HepG2 (cell line): Measurements from ENCODE around the gene RAMP1. TPM values are rescaled to one million over a fixed set of nuclear protein-coding genes. Genes with fewer than 3 reads are reported as not detected.

ENCODE experiments used
- ATAC-seq: fragments of 200-7000 bp; cut with Tn5 transposase; 3 replicates; pipeline ENCODE4 v1.9.1; 2020; ENCODE audit warnings: mild to moderate bottlenecking, moderate library complexity
- BruUV-seq: library from RNA; stranded (reverse); fragments of 400-500 nt; replicated peaks from 2 replicates; lab custom pipeline; 2021; lab: Mats Ljungman, UMichigan
- CTCF ChIA-PET: fragments of 300-600 bp; formaldehyde crosslinking; extraction: SDS; loops from one replicate; lab custom pipeline; 2021; ENCODE audit warnings: low total read pairs, inconsistent platforms, low intra/inter-chr PET ratio; lab: Yijun Ruan, JAX
- POLR2A ChIA-PET: fragments of 350-600 bp; sonication (Branson Sonifier 250); formaldehyde crosslinking; loops from one replicate; lab custom pipeline; 2020; ENCODE audit warnings: antibody characterized with exemption, inconsistent platforms; lab: Yijun Ruan, JAX
- DNase-seq: peaks from one replicate; pipeline ENCODE4 v3.0.0-alpha.2; 2015; ENCODE audit warnings: low spot score
- FAIRE-seq: peaks from 3 replicates; lab custom pipeline; 2011; peaks lifted over from hg19 to GRCh38; lab: Jason Lieb, UNC
- H2AFZ ChIP-seq: one replicate; pipeline ENCODE4 v1.6.1; 2011; ENCODE audit warnings: low read length, inconsistent platforms
- H3K27ac ChIP-seq: fragments of 300-600 bp; 3 replicates; pipeline ENCODE4 v1.8.0; 2011; ENCODE audit warnings: mixed run types, mild to moderate bottlenecking, mixed read lengths, low read length, inconsistent platforms; ENCODE audit not compliant: insufficient read depth; ENCODE audit errors: extremely low read length
- H3K27me3 ChIP-seq, 2 experiments: fragments of 200-600 bp in 1 of 2; 2 replicates in 1 of 2; 3 replicates in 1 of 2; pipeline versions ENCODE4 v1.6.0 to v1.8.0; 2011; ENCODE audit warnings: low read length in 2 of 2, mild to moderate bottlenecking in 2 of 2, moderate library complexity in 2 of 2, inconsistent platforms in 1 of 2; ENCODE audit not compliant: insufficient read depth in 2 of 2, control insufficient read depth in 1 of 2
- H3K36me3 ChIP-seq, 2 experiments: fragments of 200-600 bp in 1 of 2; replicated peaks in 1 of 2; 2 replicates in 1 of 2; 3 replicates in 1 of 2; pipeline versions ENCODE4 v1.5.1 to v1.8.0; 2011; ENCODE audit warnings: low read length in 2 of 2, inconsistent platforms in 1 of 2; ENCODE audit not compliant: insufficient read depth in 2 of 2, control insufficient read depth in 1 of 2
- H3K4me1 ChIP-seq: 2 replicates; pipeline ENCODE4 v1.5.1; 2012; ENCODE audit warnings: low read length, inconsistent platforms; ENCODE audit not compliant: insufficient read depth
- H3K4me2 ChIP-seq: 2 replicates; pipeline ENCODE4 v1.6.0; 2011; ENCODE audit warnings: low read depth, low read length, inconsistent platforms
- H3K4me3 ChIP-seq, 3 experiments: fragments of 200-600 bp in 1 of 3; sonication (generic), shearing (Covaris generic) in 1 of 3; replicated peaks in 1 of 3; 2 replicates each; pipeline ENCODE4 v1.5.1; 2011 to 2016; ENCODE audit warnings: low read length in 3 of 3, inconsistent platforms in 2 of 3, low read depth in 2 of 3, mild to moderate bottlenecking in 2 of 3, control low read depth in 1 of 3, mixed read lengths in 1 of 3; ENCODE audit not compliant: insufficient read depth in 1 of 3
- H3K79me2 ChIP-seq: one replicate; pipeline ENCODE4 v1.6.1; 2011; ENCODE audit warnings: low read length, inconsistent platforms; ENCODE audit not compliant: insufficient read depth
- H3K9ac ChIP-seq: 2 replicates; pipeline ENCODE4 v1.6.0; 2011; ENCODE audit warnings: mild to moderate bottlenecking, low read depth, low read length, inconsistent platforms; ENCODE audit not compliant: insufficient read depth
- H3K9me3 ChIP-seq: 2 replicates; pipeline ENCODE4 v1.5.1; 2012; ENCODE audit warnings: mild to moderate bottlenecking, low read length
- H4K20me1 ChIP-seq: 2 replicates; pipeline ENCODE4 v1.6.0; 2011; ENCODE audit warnings: inconsistent platforms, mild to moderate bottlenecking, low read length, moderate library complexity; ENCODE audit not compliant: insufficient read depth
- CREBL2 ChIP-seq: sonication (generic); formaldehyde crosslinking; IDR thresholded peaks from 2 replicates; pipeline ENCODE4 v1.8.1; 2023; ENCODE audit warnings: missing genetic modification reagents, mild to moderate bottlenecking, borderline replicate concordance
- MLLT10 ChIP-seq: sonication (generic); formaldehyde crosslinking; IDR thresholded peaks from 2 replicates; pipeline ENCODE4 v1.4.0; 2020; ENCODE audit warnings: missing genetic modification reagents
- NFATC3 ChIP-seq: sonication (generic); formaldehyde crosslinking; IDR thresholded peaks from 2 replicates; pipeline ENCODE4 v1.5.1; 2020; ENCODE audit warnings: mild to moderate bottlenecking, missing genetic modification reagents
- PBX2 ChIP-seq: IDR thresholded peaks from 2 replicates; pipeline ENCODE4 v1.6.1; 2016; ENCODE audit warnings: control low read depth
- ZBED4 ChIP-seq: sonication (generic); formaldehyde crosslinking; IDR thresholded peaks from 2 replicates; pipeline ENCODE4 v1.4.0; 2020; ENCODE audit warnings: missing genetic modification reagents, borderline replicate concordance
- ZMAT3 ChIP-seq: sonication (generic); formaldehyde crosslinking; conservative IDR thresholded peaks from 2 replicates; pipeline ENCODE4 v1.7.0; 2021; ENCODE audit warnings: missing genetic modification reagents
- ZMAT5 ChIP-seq: sonication (generic); formaldehyde crosslinking; IDR thresholded peaks from 2 replicates; pipeline ENCODE4 v1.5.0; 2020; ENCODE audit warnings: mild to moderate bottlenecking, low read depth, missing genetic modification reagents, borderline replicate concordance
- ZNF446 ChIP-seq: sonication (generic); formaldehyde crosslinking; IDR thresholded peaks from 2 replicates; pipeline ENCODE4 v1.5.0; 2020; ENCODE audit warnings: mild to moderate bottlenecking, missing genetic modification reagents
- ZNF619 ChIP-seq: sonication (generic); formaldehyde crosslinking; IDR thresholded peaks from 2 replicates; pipeline ENCODE4 v1.4.0; 2020; ENCODE audit warnings: mild to moderate bottlenecking, missing genetic modification reagents
- WGBS: methylation state at CpG from one replicate; pipeline ENCODE4 v1.1.6; 2017; ENCODE audit warnings: low lambda C conversion rate; 5-methylcytosine and 5-hydroxymethylcytosine counted together
- in situ Hi-C: cut with HindIII; loops from 2 replicates; pipeline ENCODE4 v1.10.0; 2017; ENCODE audit warnings: low pct_unique_long_range_greater_than_20kb; ENCODE audit not compliant: extremely low pct_ligation_motif_present
- intact Hi-C: fragments of 100-400 bp; cut with micrococcal nuclease; formaldehyde crosslinking; loops from one replicate; pipeline ENCODE4 v1.10.0; 2022; ENCODE audit not compliant: unreplicated experiment
- polyA plus RNA-seq, 8 experiments: library from polyadenylated mRNA; depleted of rRNA in 3 of 8; stranded (reverse) in 7 of 8; unstranded in 1 of 8; fragments of >200 nt; fragmentation: Illumina TruSeq in 4 of 8; extraction: Trizol in 4 of 8; gene quantifications; 2 replicates each; pipeline versions ENCODE4 v1.2.1 to v1.2.3, GENCODE V29; 2011 to 2016; ENCODE audit warnings: low read depth in 4 of 8, missing spikeins in 1 of 8, mixed read lengths in 1 of 8; ENCODE audit not compliant: insufficient read depth in 1 of 8
- total RNA-seq, 5 experiments: library from RNA; depleted of rRNA; stranded (reverse); fragments of >200 nt; fragmentation: Illumina TruSeq; extraction: Trizol; gene quantifications; 2 replicates each; pipeline ENCODE4 v1.2.3, GENCODE V29; 2016; ENCODE audit warnings: low read depth in 1 of 5

RAMP1 gene
- total and polyA plus RNA-seq, 2 of the 13 experiments (the other 11 are each of a cell fraction or from before 2014, with no cell fraction given) = 0.29 to 0.61 TPM

GRCh38 chr2:237932731-237933131, 73.3 kb downstream of the RAMP1 start (continued):
- TF ChIP-seq CREBL2 (CRISPR knock-in tag) = no peak
- no peak for TF ChIP-seq NFATC3 (CRISPR knock-in tag)
- no peak for TF ChIP-seq MLLT10 (CRISPR knock-in tag)
- TF ChIP-seq ZNF619 = no peak
- TF ChIP-seq ZMAT5 (CRISPR knock-in tag) = no peak

GRCh38 chr2:237934186-237934585, 74.8 kb downstream of the RAMP1 start:
- FAIRE-seq (no peak), ATAC-seq (peak; percentile 44; the same call in 2 of the 3 replicates), DNase-seq (no peak)
- Histone ChIP-seq H3K9me3 (no peaks in the 10 kb centered on the region), H3K27me3 (peaks cover 3 to 11% of the 10 kb centered on the region in 2 experiments; a peak in 4 of 5 replicates), H3K79me2 (no peaks in the 10 kb centered on the region), H3K4me1 (no peaks in the 10 kb centered on the region), H3K4me3 (no peak overlapping the region), H2AFZ (no peak overlapping the region), H3K27ac (no peak overlapping the region), H4K20me1 (no peaks in the 10 kb centered on the region), H3K36me3 (no peaks in the 10 kb centered on the region), H3K9ac (no peak overlapping the region), H3K4me2 (no peak overlapping the region)
- TF ChIP-seq ZMAT3 (no peak), ZNF446 (no peak), ZBED4 (no peak), PBX2 (CRISPR knock-in tag) (no peak)
- intact Hi-C loops (loop anchor here (10.0 kb wide), 1 partner anchor 1969 kb away; no protein-coding TSS in a partner anchor), in situ Hi-C loops (no loop called here)
- CTCF ChIA-PET = no interaction called here
- WGBS = 36% methylated on average over 5 of the region's 5 CpGs
- POLR2A ChIA-PET = no interaction called here
- BruUV-seq = no TSS peak
